Smooth muscle cell of the brain vasculature (primary cell): ENCODE data around the gene COL6A1.

ENCODE experiments used
- DNase-seq: peaks from one replicate; pipeline ENCODE4 v3.0.0-alpha.2; 2012; ENCODE audit warnings: low read depth, low spot score

COL6A1 gene

GRCh38 chr21:46049890-46050667, 68.5 kb downstream of the COL6A1 start:
- no peak for DNase-seq

GRCh38 chr21:46050668-46051378, 69.3 kb downstream of the COL6A1 start:
- DNase-seq: no peak

GRCh38 chr21:46051379-46051770, 69.8 kb downstream of the COL6A1 start:
- no peak for DNase-seq

GRCh38 chr21:46051821-46052675, 70.5 kb downstream of the COL6A1 start:
- DNase-seq: no peak

GRCh38 chr21:46052703-46053651, 71.4 kb downstream of the COL6A1 start:
- no peak for DNase-seq

GRCh38 chr21:46054031-46054430, 72.5 kb downstream of the COL6A1 start:
- DNase-seq: no peak

- DNase-seq: no peak
Observed at GRCh38 chr21:46054451-46054881, 72.9 kb downstream of the COL6A1 start.
